H1 (cell line): ENCODE results near the gene MED23. TPM values are rescaled to one million over a fixed set of nuclear protein-coding genes. Genes with fewer than 3 reads are reported as not detected.
A peak's percentile ranks its signal among the peaks of the same experiment; 100 is the strongest.

Source experiments
- CTCF ChIA-PET: fragments of 300-600 bp; sonication (Branson Sonifier 250); formaldehyde crosslinking; loops from one replicate; lab custom pipeline; 2021; ENCODE audit not compliant: partially characterized antibody; lab: Charles Lee
- POLR2A ChIA-PET: fragments of 300-600 bp; sonication (Branson Sonifier 250); formaldehyde crosslinking; loops from one replicate; lab custom pipeline; 2021; ENCODE audit warnings: inconsistent platforms; ENCODE audit not compliant: partially characterized antibody; lab: Charles Lee
- DNase-seq, 2 experiments: peaks; one replicate each; pipeline versions ENCODE4 v3.0.0 to v3.0.0-alpha.2; 2010 to 2022; ENCODE audit warnings: low spot score in 2 of 2, low read depth in 1 of 2, mixed read lengths in 1 of 2
- FAIRE-seq: peaks from 2 replicates; lab custom pipeline; 2011; peaks lifted over from hg19 to GRCh38; lab: Jason Lieb, UNC
- H2AFZ ChIP-seq: 2 replicates; pipeline ENCODE4 v1.8.1; 2012; ENCODE audit warnings: low read length, inconsistent platforms
- H2AK5ac ChIP-seq: 2 replicates; pipeline ENCODE4 v1.6.1; 2013; ENCODE audit warnings: low read depth, low read length
- H2BK120ac ChIP-seq: replicated peaks from 2 replicates; pipeline ENCODE3; 2013; ENCODE audit warnings: low read depth, low read length, inconsistent platforms
- H2BK12ac ChIP-seq: 2 replicates; pipeline ENCODE4 v1.6.1; 2013; ENCODE audit warnings: low read depth, low read length
- H2BK15ac ChIP-seq: 2 replicates; pipeline ENCODE4 v1.6.1; 2013; ENCODE audit warnings: low read length
- H2BK20ac ChIP-seq: 2 replicates; pipeline ENCODE4 v1.6.1; 2013; ENCODE audit warnings: low read length
- H2BK5ac ChIP-seq: 2 replicates; pipeline ENCODE4 v1.6.1; 2013; ENCODE audit warnings: low read depth, low read length
- H3K14ac ChIP-seq: 2 replicates; pipeline ENCODE4 v1.6.1; 2013; ENCODE audit warnings: inconsistent platforms; ENCODE audit not compliant: insufficient read length
- H3K18ac ChIP-seq: 2 replicates; pipeline ENCODE4 v1.6.1; 2013; ENCODE audit warnings: low read length; ENCODE audit errors: extremely low read depth
- H3K23ac ChIP-seq: 2 replicates; pipeline ENCODE4 v1.6.1; 2013; ENCODE audit warnings: inconsistent platforms; ENCODE audit not compliant: insufficient read length
- H3K23me2 ChIP-seq: 2 replicates; pipeline ENCODE4 v1.6.1; 2013; ENCODE audit warnings: low read depth, low read length
- H3K27ac ChIP-seq: 2 replicates; pipeline ENCODE4 v1.6.1; 2011; ENCODE audit warnings: low read depth, low read length, inconsistent platforms
- H3K27me3 ChIP-seq, 4 experiments: replicated peaks in 1 of 4; 1 replicate in 1 of 4; 2 replicates in 3 of 4; pipeline versions ENCODE4 v1.6.1 to v1.8.1; 2011 to 2013; ENCODE audit warnings: low read length in 3 of 4, mild to moderate bottlenecking in 3 of 4, inconsistent platforms in 2 of 4, mixed read lengths in 2 of 4, moderate library complexity in 1 of 4; ENCODE audit not compliant: control insufficient read depth in 3 of 4, insufficient read depth in 3 of 4; ENCODE audit errors: extremely low read depth in 1 of 4
- H3K36me3 ChIP-seq, 4 experiments: 2 replicates each; pipeline versions ENCODE4 v1.6.1 to v1.8.1; 2011 to 2013; ENCODE audit warnings: mild to moderate bottlenecking in 4 of 4, low read length in 3 of 4, moderate library complexity in 2 of 4, control low read depth in 1 of 4, inconsistent platforms in 1 of 4; ENCODE audit not compliant: insufficient read depth in 4 of 4, control insufficient read depth in 2 of 4
- H3K4ac ChIP-seq: replicated peaks from 2 replicates; pipeline ENCODE3; 2013; ENCODE audit warnings: low read length, low read depth, mixed read lengths, inconsistent platforms; ENCODE audit not compliant: insufficient read length
- H3K4me1 ChIP-seq, 4 experiments: replicated peaks in 1 of 4; 1 replicate in 1 of 4; 2 replicates in 3 of 4; pipeline versions ENCODE4 v1.6.1 to v1.8.1; 2011 to 2013; ENCODE audit warnings: low read length in 3 of 4, inconsistent platforms in 2 of 4, mixed read lengths in 1 of 4; ENCODE audit not compliant: insufficient read depth in 4 of 4, control insufficient read depth in 3 of 4
- H3K4me2 ChIP-seq, 2 experiments: 2 replicates each; pipeline versions ENCODE4 v1.6.1 to v1.8.1; 2011 to 2013; ENCODE audit warnings: low read depth in 2 of 2, low read length in 2 of 2, control low read depth in 1 of 2, inconsistent platforms in 1 of 2, mild to moderate bottlenecking in 1 of 2; ENCODE audit not compliant: insufficient read depth in 1 of 2
- H3K4me3 ChIP-seq, 4 experiments: fragments of 200-600, 300-600 bp in 1 of 4; sonication (generic), shearing (Covaris generic), sonication (Bioruptor Twin) in 1 of 4; 2 replicates each; pipeline versions ENCODE4 v1.5.1 to v1.8.1; 2011 to 2016; ENCODE audit warnings: low read length in 4 of 4, low read depth in 3 of 4, control low read depth in 2 of 4, inconsistent platforms in 2 of 4, mild to moderate bottlenecking in 2 of 4, mixed read lengths in 1 of 4, moderate library complexity in 1 of 4; ENCODE audit not compliant: insufficient read depth in 2 of 4; ENCODE audit errors: extremely low read depth in 1 of 4
- H3K56ac ChIP-seq: replicated peaks from 2 replicates; pipeline ENCODE3; 2013; ENCODE audit warnings: low read depth, mild to moderate bottlenecking, mixed read lengths, low read length, inconsistent platforms; ENCODE audit not compliant: insufficient read length
- H3K79me1 ChIP-seq: 2 replicates; pipeline ENCODE4 v1.6.1; 2013; ENCODE audit warnings: low read depth, low read length, control low read depth
- H3K79me2 ChIP-seq, 2 experiments: 2 replicates each; pipeline versions ENCODE4 v1.6.1 to v1.8.1; 2012 to 2013; ENCODE audit warnings: low read length in 2 of 2, mild to moderate bottlenecking in 2 of 2, inconsistent platforms in 1 of 2; ENCODE audit not compliant: insufficient read depth in 2 of 2, control insufficient read depth in 1 of 2
- H3K9ac ChIP-seq, 4 experiments: replicated peaks in 1 of 4; 1 replicate in 1 of 4; 2 replicates in 3 of 4; pipeline versions ENCODE4 v1.6.1 to v1.8.1; 2011 to 2013; ENCODE audit warnings: low read depth in 3 of 4, low read length in 3 of 4, control low read depth in 2 of 4, mild to moderate bottlenecking in 2 of 4, moderate library complexity in 2 of 4, inconsistent platforms in 1 of 4; ENCODE audit errors: extremely low read depth in 1 of 4
- H3K9me3 ChIP-seq, 2 experiments: 2 replicates each; pipeline versions ENCODE4 v1.6.1 to v1.8.1; 2012 to 2013; ENCODE audit warnings: mild to moderate bottlenecking in 2 of 2, moderate library complexity in 2 of 2, control low read depth in 1 of 2, inconsistent platforms in 1 of 2, low read depth in 1 of 2, low read length in 1 of 2, mixed read lengths in 1 of 2; ENCODE audit not compliant: insufficient read depth in 2 of 2
- H4K20me1 ChIP-seq, 2 experiments: replicated peaks in 1 of 2; 2 replicates each; pipeline versions ENCODE3 to v1.8.1; 2011 to 2013; ENCODE audit warnings: inconsistent platforms in 2 of 2, low read length in 2 of 2, mild to moderate bottlenecking in 1 of 2; ENCODE audit not compliant: insufficient read depth in 2 of 2, control insufficient read depth in 1 of 2
- H4K5ac ChIP-seq: 2 replicates; pipeline ENCODE4 v1.6.1; 2013; ENCODE audit warnings: low read length, low read depth, mixed read lengths, inconsistent platforms; ENCODE audit not compliant: insufficient read length
- H4K8ac ChIP-seq: 2 replicates; pipeline ENCODE4 v1.8.0; 2013; ENCODE audit warnings: mild to moderate bottlenecking, moderate library complexity, low read length, inconsistent platforms; ENCODE audit not compliant: insufficient read depth; ENCODE audit errors: extremely low read depth
- H4K91ac ChIP-seq: replicated peaks from 2 replicates; pipeline ENCODE3; 2013; ENCODE audit warnings: low read length, mixed read lengths, inconsistent platforms; ENCODE audit not compliant: insufficient read length
- CBX5 ChIP-seq: fragments of 300-800, 300-1000 bp; sonication (generic); IDR thresholded peaks from 2 replicates; pipeline ENCODE4 v1.7.1; 2016; ENCODE audit warnings: antibody characterized with exemption, low read length, low read depth
- FOSL1 ChIP-seq: IDR thresholded peaks from 2 replicates; pipeline ENCODE4 v1.6.1; 2011; ENCODE audit warnings: mild to moderate bottlenecking, low read depth, low read length, moderate library complexity; ENCODE audit not compliant: insufficient read depth
- KDM4A ChIP-seq: IDR thresholded peaks from one replicate; pipeline ENCODE4 v1.7.1; 2012; ENCODE audit warnings: low read depth, mild to moderate bottlenecking, moderate library complexity, low read length, inconsistent platforms; ENCODE audit not compliant: severe bottlenecking
- SAP30 ChIP-seq: fragments of 300-600 bp; sonication (generic); IDR thresholded peaks from 2 replicates; pipeline ENCODE4 v1.7.1; 2012; ENCODE audit warnings: low read length, moderate library complexity, mild to moderate bottlenecking, inconsistent platforms; ENCODE audit not compliant: insufficient read depth, insufficient replicate concordance
- TAF7 ChIP-seq: optimal IDR thresholded peaks from 2 replicates; pipeline ENCODE3; 2011; ENCODE audit warnings: low read depth, mild to moderate bottlenecking, inconsistent platforms, low read length, moderate library complexity, borderline replicate concordance
- WGBS, 2 experiments: shearing (Covaris generic) in 1 of 2; methylation state at CpG; one replicate each; pipeline versions ENCODE4 v1.1.6 to v1.1.7; 2013 to 2015; ENCODE audit warnings: low lambda C conversion rate in 2 of 2, mixed read lengths in 2 of 2, inconsistent platforms in 1 of 2, low coverage in 1 of 2, missing lambda C conversion rate in 1 of 2; ENCODE audit not compliant: insufficient replicate concordance in 2 of 2, insufficient coverage in 1 of 2, insufficient read length in 1 of 2; ENCODE audit errors: extremely low coverage in 1 of 2, missing lambda C conversion rate in 1 of 2; 5-methylcytosine and 5-hydroxymethylcytosine counted together
- polyA plus RNA-seq, 7 experiments: library from polyadenylated mRNA; depleted of rRNA in 3 of 7; stranded (reverse) in 5 of 7; unstranded in 2 of 7; fragments of >200 nt in 5 of 7; fragments of 200-250 nt in 2 of 7; gene quantifications; 1 replicate in 5 of 7; 2 replicates in 1 of 7; 4 replicates in 1 of 7; pipeline versions ENCODE4 v1.2.1 to v1.2.3, GENCODE V29; 2011 to 2013; ENCODE audit warnings: missing spikeins in 2 of 7, mixed read lengths in 2 of 7
- total RNA-seq: library from RNA; stranded (reverse); fragmentation: NEBNext Ultra II Directional; extraction: Animal tissue kit (Norgen Biotek cat#: 25700); gene quantifications from 2 replicates; pipeline ENCODE4 v1.2.1, GENCODE V29; 2021
- TF ChIP-seq, protein P1 (sequence below): IDR thresholded peaks from 2 replicates; pipeline ENCODE4 v1.6.1; 2012; ENCODE audit warnings: low read length, inconsistent platforms
- TF ChIP-seq, protein P2 (sequence below): IDR thresholded peaks from 2 replicates; pipeline ENCODE4 v1.6.1; 2011; ENCODE audit warnings: low read depth, mild to moderate bottlenecking, low read length; ENCODE audit not compliant: insufficient read depth

MED23 gene
- total and polyA plus RNA-seq, 2 of the 8 experiments (the other 6 are each of a cell fraction or from before 2014, with no cell fraction given), result 10.5 to 13.0 TPM

DNA sequence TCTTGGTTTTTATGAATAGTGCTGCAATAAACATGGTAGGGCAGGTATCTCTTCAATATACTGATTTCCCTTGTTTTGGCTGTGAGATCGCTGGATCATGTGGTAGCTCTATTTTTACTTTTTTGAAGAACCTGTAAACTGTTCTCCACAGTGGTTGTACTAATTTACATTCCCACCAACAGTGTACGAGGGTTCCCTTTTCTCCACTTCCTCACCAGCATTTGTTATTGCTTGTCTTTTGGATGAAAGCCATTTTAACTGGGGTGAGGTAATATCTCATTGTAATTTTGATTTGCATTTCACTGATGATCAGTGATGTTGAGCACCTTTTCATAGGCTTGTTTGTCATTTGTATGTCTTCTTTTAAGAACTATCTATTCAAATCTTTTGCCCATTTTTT, 63.0 kb downstream of the MED23 start:
- no peak overlapping the region for H2BK5ac ChIP-seq
- H3K79me2 ChIP-seq, result no peaks in the 10 kb centered on the region
- no peak overlapping the region for H2BK120ac ChIP-seq
- H2AK5ac ChIP-seq, result no peak overlapping the region
- no peaks in the 10 kb centered on the region for H3K79me1 ChIP-seq
- H3K23ac ChIP-seq, result no peak overlapping the region
- no peak overlapping the region for H4K8ac ChIP-seq
- no peak overlapping the region for H3K14ac ChIP-seq
- H3K4me1 ChIP-seq, result no peaks in the 10 kb centered on the region
- no peak for DNase-seq
- no peak overlapping the region for H3K4me3 ChIP-seq
- no peak overlapping the region for H3K4me2 ChIP-seq
- H3K56ac ChIP-seq, result no peak overlapping the region
- FAIRE-seq, result peak; percentile 62
- H4K5ac ChIP-seq, result no peak overlapping the region
- H3K23me2 ChIP-seq, result no peaks in the 10 kb centered on the region
- POLR2A ChIA-PET, result no interaction called here
- H3K4ac ChIP-seq, result no peak overlapping the region
- H3K9me3 ChIP-seq, result no peaks in the 10 kb centered on the region
- no peak overlapping the region for H2AFZ ChIP-seq
- H3K27ac ChIP-seq, result no peak overlapping the region
- no peak overlapping the region for H4K91ac ChIP-seq
- no peak overlapping the region for H2BK15ac ChIP-seq
- no peak overlapping the region for H3K9ac ChIP-seq
- no peaks in the 10 kb centered on the region for H4K20me1 ChIP-seq
- H3K18ac ChIP-seq, result no peak overlapping the region
- no peak overlapping the region for H2BK12ac ChIP-seq
- WGBS, 2 experiments, result 82% methylated on average over 2 of the region's 2 CpGs; no CpG with 5 or more reads in 1 of the 2 experiments
- no peak overlapping the region for H2BK20ac ChIP-seq
- H3K36me3 ChIP-seq, result no peaks in the 10 kb centered on the region
- CTCF ChIA-PET, result interaction anchor here (0.5 to 2.3 kb wide), 3 partner anchors 46 to 82 kb away, joined by 3 to 7 read pairs (median 3); no protein-coding TSS in a partner anchor
- no peaks in the 10 kb centered on the region for H3K27me3 ChIP-seq
- TF ChIP-seq, protein P1, sequence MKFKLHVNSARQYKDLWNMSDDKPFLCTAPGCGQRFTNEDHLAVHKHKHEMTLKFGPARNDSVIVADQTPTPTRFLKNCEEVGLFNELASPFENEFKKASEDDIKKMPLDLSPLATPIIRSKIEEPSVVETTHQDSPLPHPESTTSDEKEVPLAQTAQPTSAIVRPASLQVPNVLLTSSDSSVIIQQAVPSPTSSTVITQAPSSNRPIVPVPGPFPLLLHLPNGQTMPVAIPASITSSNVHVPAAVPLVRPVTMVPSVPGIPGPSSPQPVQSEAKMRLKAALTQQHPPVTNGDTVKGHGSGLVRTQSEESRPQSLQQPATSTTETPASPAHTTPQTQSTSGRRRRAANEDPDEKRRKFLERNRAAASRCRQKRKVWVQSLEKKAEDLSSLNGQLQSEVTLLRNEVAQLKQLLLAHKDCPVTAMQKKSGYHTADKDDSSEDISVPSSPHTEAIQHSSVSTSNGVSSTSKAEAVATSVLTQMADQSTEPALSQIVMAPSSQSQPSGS, result no peak
- TF ChIP-seq, protein P2, sequence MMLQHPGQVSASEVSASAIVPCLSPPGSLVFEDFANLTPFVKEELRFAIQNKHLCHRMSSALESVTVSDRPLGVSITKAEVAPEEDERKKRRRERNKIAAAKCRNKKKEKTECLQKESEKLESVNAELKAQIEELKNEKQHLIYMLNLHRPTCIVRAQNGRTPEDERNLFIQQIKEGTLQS, result no peak
- TF ChIP-seq SAP30 (no peak), CBX5 (no peak), FOSL1 (no peak), TAF7 (no peak), KDM4A (no peak)
